Measurements from ENCODE around the gene FAM200A. TPM values are rescaled to one million over a fixed set of nuclear protein-coding genes. Genes with fewer than 3 reads are reported as not detected.
"Not testable (repeated sequence)": the region's sequence is repeated elsewhere in the genome, so short reads cannot be mapped to it uniquely, and the experiment has no call there.

The FAM200A gene
- total RNA-seq, 1 experiment from 2014 or later: 8.4 TPM

DNA sequence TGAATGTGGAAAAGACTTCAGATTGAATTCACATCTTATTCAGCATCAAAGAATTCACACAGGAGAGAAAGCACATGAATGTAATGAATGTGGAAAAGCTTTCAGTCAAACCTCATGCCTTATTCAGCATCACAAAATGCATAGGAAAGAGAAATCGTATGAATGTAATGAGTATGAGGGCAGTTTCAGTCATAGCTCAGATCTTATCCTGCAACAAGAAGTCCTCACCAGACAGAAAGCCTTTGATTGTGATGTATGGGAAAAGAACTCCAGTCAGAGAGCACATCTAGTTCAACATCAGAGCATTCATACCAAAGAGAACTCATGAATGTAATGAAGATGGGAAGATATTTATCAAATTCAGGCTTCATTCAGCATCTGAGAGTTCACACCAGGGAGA is 21.3 kb upstream of the FAM200A start:
- Histone ChIP-seq H3K36me3 (ENCODE audit: insufficient read depth, low read length, poor library complexity, severe bottlenecking) (peaks cover 40% of the 10 kb centered on the region), H3K27ac (ENCODE audit: low read depth, low read length, poor library complexity, severe bottlenecking) (no peak overlapping the region), H3K9me3 (ENCODE audit: low read depth, low read length, poor library complexity, severe bottlenecking) (no peaks in the 10 kb centered on the region), H3K4me3 (ENCODE audit: low read depth, low read length, poor library complexity, severe bottlenecking) (no peak overlapping the region), H3K27me3 (replicated peaks; ENCODE audit: insufficient read depth, low read depth, low read length, poor library complexity) (no peaks in the 10 kb centered on the region), H3K4me1 (ENCODE audit: insufficient read depth, low read length, poor library complexity, severe bottlenecking) (no peaks in the 10 kb centered on the region)
- intact Hi-C loops (cut with micrococcal nuclease; ENCODE audit: unreplicated experiment): no loop called here
- no peak for DNase-seq (ENCODE audit: low spot score)
- POLR2A ChIA-PET (ENCODE audit: low non-redundant PET): no interaction called here
- no TSS peak for BruUV-seq (replicated peaks)
- TF ChIP-seq, protein P1, sequence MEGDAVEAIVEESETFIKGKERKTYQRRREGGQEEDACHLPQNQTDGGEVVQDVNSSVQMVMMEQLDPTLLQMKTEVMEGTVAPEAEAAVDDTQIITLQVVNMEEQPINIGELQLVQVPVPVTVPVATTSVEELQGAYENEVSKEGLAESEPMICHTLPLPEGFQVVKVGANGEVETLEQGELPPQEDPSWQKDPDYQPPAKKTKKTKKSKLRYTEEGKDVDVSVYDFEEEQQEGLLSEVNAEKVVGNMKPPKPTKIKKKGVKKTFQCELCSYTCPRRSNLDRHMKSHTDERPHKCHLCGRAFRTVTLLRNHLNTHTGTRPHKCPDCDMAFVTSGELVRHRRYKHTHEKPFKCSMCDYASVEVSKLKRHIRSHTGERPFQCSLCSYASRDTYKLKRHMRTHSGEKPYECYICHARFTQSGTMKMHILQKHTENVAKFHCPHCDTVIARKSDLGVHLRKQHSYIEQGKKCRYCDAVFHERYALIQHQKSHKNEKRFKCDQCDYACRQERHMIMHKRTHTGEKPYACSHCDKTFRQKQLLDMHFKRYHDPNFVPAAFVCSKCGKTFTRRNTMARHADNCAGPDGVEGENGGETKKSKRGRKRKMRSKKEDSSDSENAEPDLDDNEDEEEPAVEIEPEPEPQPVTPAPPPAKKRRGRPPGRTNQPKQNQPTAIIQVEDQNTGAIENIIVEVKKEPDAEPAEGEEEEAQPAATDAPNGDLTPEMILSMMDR (conservative IDR thresholded peaks at IDR 0.05; ENCODE audit: low read depth, low read length): no peak
- TF ChIP-seq EZH2 (IDR thresholded peaks at IDR 0.05; ENCODE audit: borderline replicate concordance, low read depth, low read length, poor library complexity, severe bottlenecking): no peak
- CTCF ChIA-PET: no interaction called here

DNA sequence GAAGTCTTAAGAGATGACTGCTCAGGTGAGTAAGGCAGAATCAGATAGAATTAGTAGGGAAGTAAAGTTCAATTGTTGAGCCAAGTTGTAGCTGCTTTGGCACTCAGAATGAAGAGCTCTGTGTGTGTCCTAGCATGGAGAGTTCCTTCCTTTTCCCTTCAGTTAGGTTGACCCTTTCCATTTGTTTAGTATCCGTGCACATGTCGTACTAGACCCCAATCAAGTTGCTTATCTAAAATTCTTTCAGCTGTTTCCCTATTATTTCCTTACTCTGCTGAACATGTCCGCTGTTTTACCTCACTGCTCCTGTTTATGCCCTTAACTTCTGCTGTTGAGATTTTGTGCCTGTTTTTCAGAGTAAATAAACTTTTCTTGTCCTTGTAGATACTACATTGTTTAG is 19.9 kb upstream of the FAM200A start:
- no peak for DNase-seq (ENCODE audit: low spot score)
- POLR2A ChIA-PET (ENCODE audit: low non-redundant PET): interaction anchor here (1.2 kb wide), 1 partner anchor 10 kb away, joined by 3 read pairs; no protein-coding TSS in a partner anchor
- Histone ChIP-seq H3K4me3 (ENCODE audit: low read depth, low read length, poor library complexity, severe bottlenecking) (no peak overlapping the region), H3K9me3 (ENCODE audit: low read depth, low read length, poor library complexity, severe bottlenecking) (no peaks in the 10 kb centered on the region), H3K4me1 (ENCODE audit: insufficient read depth, low read length, poor library complexity, severe bottlenecking) (no peaks in the 10 kb centered on the region), H3K27ac (ENCODE audit: low read depth, low read length, poor library complexity, severe bottlenecking) (no peak overlapping the region), H3K36me3 (ENCODE audit: insufficient read depth, low read length, poor library complexity, severe bottlenecking) (peaks cover 43% of the 10 kb centered on the region), H3K27me3 (replicated peaks; ENCODE audit: insufficient read depth, low read depth, low read length, poor library complexity) (no peaks in the 10 kb centered on the region)
- CTCF ChIA-PET: no interaction called here
- TF ChIP-seq, protein P1 (conservative IDR thresholded peaks at IDR 0.05; ENCODE audit: low read depth, low read length): no peak
- no peak for TF ChIP-seq EZH2 (IDR thresholded peaks at IDR 0.05; ENCODE audit: borderline replicate concordance, low read depth, low read length, poor library complexity, severe bottlenecking)
- BruUV-seq (replicated peaks): no TSS peak
- intact Hi-C loops (cut with micrococcal nuclease; ENCODE audit: unreplicated experiment): no loop called here

DNA sequence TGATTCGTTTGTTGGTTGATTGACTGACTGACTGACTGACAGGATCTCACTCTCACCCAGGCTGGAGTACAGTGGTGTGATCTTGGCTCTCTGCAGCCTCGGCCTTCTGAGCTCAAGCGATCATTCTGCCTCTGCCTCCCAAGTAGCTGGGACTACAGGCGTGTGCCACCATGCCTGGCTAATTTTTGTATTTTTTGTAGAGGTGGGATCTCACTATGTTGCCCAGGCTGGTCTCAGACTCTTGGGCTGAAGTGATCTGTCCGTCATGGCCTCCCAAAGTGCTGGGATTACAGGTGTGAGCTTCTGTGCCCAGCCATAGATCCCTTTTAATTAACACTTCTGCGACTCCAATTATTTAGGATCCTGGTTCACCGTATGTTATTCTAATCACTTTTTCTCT is 16.9 kb upstream of the FAM200A start:
- H3K4me1 ChIP-seq (ENCODE audit: insufficient read depth, low read length, poor library complexity, severe bottlenecking); H3K4me3 ChIP-seq (ENCODE audit: low read depth, low read length, poor library complexity, severe bottlenecking); intact Hi-C loops (cut with micrococcal nuclease; ENCODE audit: unreplicated experiment); CTCF ChIA-PET; DNase-seq (ENCODE audit: low spot score); H3K27ac ChIP-seq (ENCODE audit: low read depth, low read length, poor library complexity, severe bottlenecking); H3K9me3 ChIP-seq (ENCODE audit: low read depth, low read length, poor library complexity, severe bottlenecking); POLR2A ChIA-PET (ENCODE audit: low non-redundant PET); BruUV-seq (replicated peaks); H3K27me3 ChIP-seq (replicated peaks; ENCODE audit: insufficient read depth, low read depth, low read length, poor library complexity): not testable (repeated sequence)
- peaks cover 69% of the 10 kb centered on the region for H3K36me3 ChIP-seq (ENCODE audit: insufficient read depth, low read length, poor library complexity, severe bottlenecking)

DNA sequence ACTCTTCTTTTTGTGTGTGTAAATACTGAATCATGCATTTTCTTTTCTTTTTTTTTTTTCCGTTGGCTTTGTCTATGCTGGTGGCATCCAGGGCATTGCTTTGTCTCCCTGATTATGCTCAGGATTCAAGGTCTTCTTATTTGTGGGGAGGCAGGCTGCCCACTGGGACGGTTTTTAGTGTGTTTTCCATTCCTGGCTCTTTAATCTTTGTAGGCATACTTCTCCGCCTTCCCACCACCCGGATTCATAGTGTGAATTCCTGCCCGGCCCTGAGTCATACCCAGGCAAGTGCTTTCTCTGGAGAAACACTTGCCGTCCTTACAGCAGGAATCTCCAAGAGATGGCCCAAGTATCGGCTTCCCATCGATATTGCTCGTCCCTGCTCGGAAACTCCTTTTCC is 11.7 kb upstream of the FAM200A start:
- BruUV-seq (replicated peaks): no TSS peak
- DNase-seq (ENCODE audit: low spot score): no peak
- H3K27ac ChIP-seq (ENCODE audit: low read depth, low read length, poor library complexity, severe bottlenecking): no peak overlapping the region
- intact Hi-C loops (cut with micrococcal nuclease; ENCODE audit: unreplicated experiment): no loop called here
- ChIA-PET POLR2A (ENCODE audit: low non-redundant PET) (interaction anchor here (0.8 kb wide), 1 partner anchor 87 kb away, joined by 4 read pairs; no protein-coding TSS in a partner anchor), CTCF (no interaction called here)
- TF ChIP-seq, protein P1 (conservative IDR thresholded peaks at IDR 0.05; ENCODE audit: low read depth, low read length): no peak
- no peak for TF ChIP-seq EZH2 (IDR thresholded peaks at IDR 0.05; ENCODE audit: borderline replicate concordance, low read depth, low read length, poor library complexity, severe bottlenecking)
- H3K9me3 ChIP-seq (ENCODE audit: low read depth, low read length, poor library complexity, severe bottlenecking): no peaks in the 10 kb centered on the region
- no peak overlapping the region for H3K4me3 ChIP-seq (ENCODE audit: low read depth, low read length, poor library complexity, severe bottlenecking)
- no peaks in the 10 kb centered on the region for H3K27me3 ChIP-seq (replicated peaks; ENCODE audit: insufficient read depth, low read depth, low read length, poor library complexity)
- peaks cover 64% of the 10 kb centered on the region for H3K36me3 ChIP-seq (ENCODE audit: insufficient read depth, low read length, poor library complexity, severe bottlenecking)
- no peaks in the 10 kb centered on the region for H3K4me1 ChIP-seq (ENCODE audit: insufficient read depth, low read length, poor library complexity, severe bottlenecking)

Measured in A673 (cell line).